IMR-90 (cell line): Measurements from ENCODE around the gene RUFY4. TPM values are rescaled to one million over a fixed set of nuclear protein-coding genes. Genes with fewer than 3 reads are reported as not detected.

ENCODE experiments used
- ATAC-seq: fragments of 200-7000 bp; cut with Tn5 transposase; 2 replicates; pipeline ENCODE4 v1.9.1; 2020; ENCODE audit warnings: low read depth, mild to moderate bottlenecking, moderate library complexity
- BruUV-seq: library from RNA; stranded (reverse); fragments of 400-500 nt; replicated peaks from 2 replicates; lab custom pipeline; 2021; lab: Mats Ljungman, UMichigan
- CTCF ChIA-PET: fragments of 300-600 bp; formaldehyde crosslinking; extraction: SDS; loops from one replicate; lab custom pipeline; 2021; ENCODE audit warnings: antibody characterized with exemption; lab: Yijun Ruan, JAX
- POLR2A ChIA-PET: fragments of 300-600 bp; sonication (Branson Sonifier 250); formaldehyde crosslinking; loops from one replicate; lab custom pipeline; 2022; ENCODE audit warnings: antibody characterized with exemption; ENCODE audit not compliant: unreplicated experiment; lab: Charles Lee
- DNase-seq: peaks from one replicate; pipeline ENCODE4 v3.0.0; 2013
- H2AFZ ChIP-seq: replicated peaks from 2 replicates; pipeline ENCODE3; 2013; ENCODE audit warnings: low read length, mild to moderate bottlenecking; ENCODE audit not compliant: poor library complexity
- H2AK5ac ChIP-seq: 2 replicates; pipeline ENCODE4 v1.6.1; 2013; ENCODE audit warnings: low read depth, low read length, inconsistent platforms
- H2AK9ac ChIP-seq: replicated peaks from 2 replicates; pipeline ENCODE3; 2013; ENCODE audit warnings: mild to moderate bottlenecking, low read depth, low read length, moderate library complexity; ENCODE audit not compliant: poor library complexity
- H2BK120ac ChIP-seq: 2 replicates; pipeline ENCODE4 v1.6.1; 2013; ENCODE audit warnings: low read depth, low read length, inconsistent platforms
- H2BK15ac ChIP-seq: 3 replicates; pipeline ENCODE4 v1.6.1; 2013; ENCODE audit warnings: low read depth, low read length, inconsistent platforms
- H2BK20ac ChIP-seq: 2 replicates; pipeline ENCODE4 v1.6.1; 2013; ENCODE audit warnings: low read depth, mild to moderate bottlenecking, inconsistent platforms, low read length, moderate library complexity
- H2BK5ac ChIP-seq: 2 replicates; pipeline ENCODE4 v1.6.1; 2013; ENCODE audit warnings: mild to moderate bottlenecking, low read depth, low read length, inconsistent platforms; ENCODE audit not compliant: poor library complexity, severe bottlenecking
- H3K14ac ChIP-seq: replicated peaks from 2 replicates; pipeline ENCODE4 v1.6.1; 2013; ENCODE audit warnings: low read depth, low read length, inconsistent platforms
- H3K18ac ChIP-seq: 2 replicates; pipeline ENCODE4 v1.6.1; 2013; ENCODE audit warnings: low read depth, low read length, control low read depth
- H3K23ac ChIP-seq: 2 replicates; pipeline ENCODE4 v1.6.1; 2013; ENCODE audit warnings: low read depth, low read length, inconsistent platforms
- H3K27ac ChIP-seq: 2 replicates; pipeline ENCODE4 v1.5.1; 2013; ENCODE audit warnings: mild to moderate bottlenecking, control low read depth, low read length; ENCODE audit not compliant: insufficient read depth
- H3K27me3 ChIP-seq: 2 replicates; pipeline ENCODE4 v1.6.1; 2013; ENCODE audit warnings: low read length; ENCODE audit not compliant: control insufficient read depth, insufficient read depth
- H3K36me3 ChIP-seq: 2 replicates; pipeline ENCODE4 v1.6.1; 2013; ENCODE audit warnings: low read length, mixed read lengths; ENCODE audit not compliant: control insufficient read depth, insufficient read depth
- H3K4ac ChIP-seq: 2 replicates; pipeline ENCODE4 v1.6.1; 2013; ENCODE audit warnings: low read depth, low read length, inconsistent platforms
- H3K4me1 ChIP-seq: 2 replicates; pipeline ENCODE4 v1.6.1; 2013; ENCODE audit warnings: low read length, mixed read lengths; ENCODE audit not compliant: control insufficient read depth, insufficient read depth
- H3K4me2 ChIP-seq: 2 replicates; pipeline ENCODE4 v1.6.1; 2013; ENCODE audit warnings: low read depth, mild to moderate bottlenecking, control low read depth, low read length, moderate library complexity
- H3K4me3 ChIP-seq: 2 replicates; pipeline ENCODE4 v1.5.1; 2013; ENCODE audit warnings: low read depth, mild to moderate bottlenecking, control low read depth, low read length, moderate library complexity; ENCODE audit not compliant: insufficient read depth
- H3K56ac ChIP-seq: 2 replicates; pipeline ENCODE4 v1.6.1; 2013; ENCODE audit warnings: low read length, inconsistent platforms; ENCODE audit not compliant: insufficient read depth; ENCODE audit errors: extremely low read depth
- H3K79me1 ChIP-seq, 2 experiments: 2 replicates each; pipeline ENCODE4 v1.6.1; 2013; ENCODE audit warnings: low read length in 2 of 2, inconsistent platforms in 1 of 2, low read depth in 1 of 2
- H3K9ac ChIP-seq: 2 replicates; pipeline ENCODE4 v1.6.1; 2013; ENCODE audit warnings: low read depth, low read length, control low read depth
- H3K9me1 ChIP-seq: 2 replicates; pipeline ENCODE4 v1.6.1; 2013; ENCODE audit warnings: low read length, inconsistent platforms; ENCODE audit not compliant: insufficient read depth
- H3K9me3 ChIP-seq: 2 replicates; pipeline ENCODE4 v1.6.1; 2013; ENCODE audit warnings: low read length; ENCODE audit not compliant: control insufficient read depth, insufficient read depth
- H4K20me1 ChIP-seq: 2 replicates; pipeline ENCODE4 v1.6.1; 2013; ENCODE audit warnings: low read length, inconsistent platforms; ENCODE audit not compliant: insufficient read depth
- H4K5ac ChIP-seq: 2 replicates; pipeline ENCODE4 v1.6.1; 2013; ENCODE audit warnings: mild to moderate bottlenecking, low read depth, low read length, control low read depth
- H4K8ac ChIP-seq, 2 experiments: 2 replicates each; pipeline ENCODE4 v1.6.1; 2013; ENCODE audit warnings: low read depth in 2 of 2, low read length in 2 of 2, control low read depth in 1 of 2, inconsistent platforms in 1 of 2
- H4K91ac ChIP-seq: 2 replicates; pipeline ENCODE4 v1.6.1; 2013; ENCODE audit warnings: low read depth, low read length, inconsistent platforms; ENCODE audit not compliant: insufficient read depth
- BHLHE40 ChIP-seq: fragments of 150-350 bp; IDR thresholded peaks from 2 replicates; pipeline ENCODE4 v1.6.1; 2016; ENCODE audit warnings: mild to moderate bottlenecking, low read depth, low read length
- CEBPB ChIP-seq: IDR thresholded peaks from 2 replicates; pipeline ENCODE4 v1.6.1; 2012; ENCODE audit warnings: low read depth, low read length, improper control_type of control experiment
- CHD1 ChIP-seq: IDR thresholded peaks from 2 replicates; pipeline ENCODE4 v1.6.1; 2012; ENCODE audit warnings: low read depth, low read length, improper control_type of control experiment
- FOS ChIP-seq: fragments of 150-350 bp; IDR thresholded peaks from 2 replicates; pipeline ENCODE4 v1.6.1; 2016; ENCODE audit warnings: low read depth, low read length
- MAFK ChIP-seq: IDR thresholded peaks from 2 replicates; pipeline ENCODE4 v1.6.1; 2012; ENCODE audit warnings: low read depth, low read length, improper control_type of control experiment
- MAZ ChIP-seq: IDR thresholded peaks from 2 replicates; pipeline ENCODE4 v1.6.1; 2012; ENCODE audit warnings: low read depth, mild to moderate bottlenecking, low read length, improper control_type of control experiment, moderate library complexity, borderline replicate concordance
- MXI1 ChIP-seq: IDR thresholded peaks from 2 replicates; pipeline ENCODE4 v1.6.1; 2012; ENCODE audit warnings: low read depth, mild to moderate bottlenecking, low read length, moderate library complexity, borderline replicate concordance
- NFE2L2 ChIP-seq: fragments of 150-350 bp; IDR thresholded peaks from 2 replicates; pipeline ENCODE4 v1.6.1; 2016; ENCODE audit warnings: low read depth, mild to moderate bottlenecking, low read length
- RAD21 ChIP-seq: IDR thresholded peaks from 2 replicates; pipeline ENCODE4 v1.6.1; 2012; ENCODE audit warnings: low read length, improper control_type of control experiment
- RCOR1 ChIP-seq: IDR thresholded peaks from 2 replicates; pipeline ENCODE4 v1.6.1; 2012; ENCODE audit warnings: mild to moderate bottlenecking, low read length, improper control_type of control experiment; ENCODE audit not compliant: insufficient replicate concordance
- RFX5 ChIP-seq: IDR thresholded peaks from 2 replicates; pipeline ENCODE4 v1.8.0; 2012; ENCODE audit warnings: low read depth, mild to moderate bottlenecking, low read length, moderate library complexity
- SMC3 ChIP-seq: fragments of 150-350 bp; IDR thresholded peaks from 2 replicates; pipeline ENCODE4 v1.6.1; 2016; ENCODE audit warnings: low read depth, mild to moderate bottlenecking, antibody characterized with exemption, low read length, moderate library complexity
- USF2 ChIP-seq: fragments of 150-350 bp; IDR thresholded peaks from 2 replicates; pipeline ENCODE4 v1.6.1; 2017; ENCODE audit warnings: mild to moderate bottlenecking, antibody characterized with exemption, low read length, low read depth
- WGBS, 2 experiments: methylation state at CpG; one replicate each; pipeline versions ENCODE4 v1.1.5 to v1.1.7; 2013; ENCODE audit warnings: missing lambda C conversion rate in 2 of 2; ENCODE audit not compliant: insufficient read length in 1 of 2; ENCODE audit errors: extremely low coverage in 2 of 2; 5-methylcytosine and 5-hydroxymethylcytosine counted together
- dilution Hi-C: fragments of 300-500 bp; cut with HindIII; formaldehyde crosslinking; loops from one replicate; pipeline ENCODE4 v1.14.3; 2018; ENCODE audit warnings: low sequenced_read_pairs; ENCODE audit not compliant: unreplicated experiment
- in situ Hi-C: fragments of 300-500 bp; cut with MboI; formaldehyde crosslinking; loops from 3 replicates; pipeline ENCODE4 v1.14.3; 2019; ENCODE audit warnings: low sequenced_read_pairs, inconsistent platforms, mixed read lengths
- intact Hi-C: fragments of 100-400 bp; cut with micrococcal nuclease; formaldehyde crosslinking; loops from 2 replicates; pipeline ENCODE4 v1.10.0; 2022
- polyA plus RNA-seq, 3 experiments: library from polyadenylated mRNA; depleted of rRNA; stranded (reverse); fragments of >200 nt; gene quantifications; 2 replicates each; pipeline ENCODE4 v1.2.3, GENCODE V29; 2012; ENCODE audit warnings: low replicate concordance in 1 of 3
- total RNA-seq: library from RNA; depleted of rRNA; stranded (reverse); fragments of >200 nt; gene quantifications from 2 replicates; pipeline ENCODE4 v1.2.3, GENCODE V29; 2012
- TF ChIP-seq, protein P1 (sequence below): conservative IDR thresholded peaks from 2 replicates; pipeline ENCODE4 v1.5.1; 2012; ENCODE audit warnings: mild to moderate bottlenecking, low read depth, low read length, improper control_type of control experiment
- TF ChIP-seq, protein P2 (sequence below): fragments of 150-350 bp; IDR thresholded peaks from 2 replicates; pipeline ENCODE4 v1.6.1; 2016; ENCODE audit warnings: low read depth, mild to moderate bottlenecking, low read length, moderate library complexity, borderline replicate concordance

RUFY4 gene
- total and polyA plus RNA-seq, 2 of the 4 experiments (the other 2 are of a cell fraction): not detected

GRCh38 chr2:218046238-218046637 lies 22.8 kb upstream of the RUFY4 start:
- Histone ChIP-seq H3K4me2 (0 out of 2 replicates have a peak overlapping the region, but pooled peaks have one; percentile 27), H2BK20ac (no peak overlapping the region), H3K79me1 (no peaks in the 10 kb centered on the region), H3K9ac (no peak overlapping the region), H3K56ac (no peak overlapping the region), H3K23ac (no peak overlapping the region), H3K27ac (no peak overlapping the region), H4K91ac (no peak overlapping the region), H3K4me1 (no peaks in the 10 kb centered on the region), H2BK15ac (no peak overlapping the region), H3K4ac (no peak overlapping the region), H4K8ac (no peak overlapping the region), H2AK9ac (no peak overlapping the region), H3K9me3 (peaks cover 20% of the 10 kb centered on the region), H4K5ac (no peak overlapping the region), H3K27me3 (peaks cover 40% of the 10 kb centered on the region), H3K18ac (no peak overlapping the region), H2AFZ (no peak overlapping the region), H3K14ac (no peak overlapping the region), H3K36me3 (no peaks in the 10 kb centered on the region), H2BK120ac (no peak overlapping the region), H3K4me3 (no peak overlapping the region), H2BK5ac (no peak overlapping the region), H3K9me1 (no peaks in the 10 kb centered on the region), H4K20me1 (no peaks in the 10 kb centered on the region), H2AK5ac (no peak overlapping the region)
- DNase-seq (no peak), ATAC-seq (no peak)
- ChIA-PET POLR2A (no interaction called here), CTCF (interaction anchor here (0.7 to 1.5 kb wide), 2 partner anchors 261 to 500 kb away, joined by 3 to 4 read pairs; no protein-coding TSS in a partner anchor)
- BruUV-seq: no TSS peak
- WGBS, 2 experiments: no CpG with 5 or more reads among the region's 4 CpGs
- in situ Hi-C loops (no loop called here), dilution Hi-C loops (no loop called here), intact Hi-C loops (no loop called here)
- TF ChIP-seq MAZ: no peak
- TF ChIP-seq MAFK: no peak
- TF ChIP-seq RAD21: no peak
- no peak for TF ChIP-seq USF2
- no peak for TF ChIP-seq SMC3
- TF ChIP-seq MXI1: no peak
- TF ChIP-seq BHLHE40: no peak
- TF ChIP-seq CHD1: no peak
- TF ChIP-seq, protein P1, sequence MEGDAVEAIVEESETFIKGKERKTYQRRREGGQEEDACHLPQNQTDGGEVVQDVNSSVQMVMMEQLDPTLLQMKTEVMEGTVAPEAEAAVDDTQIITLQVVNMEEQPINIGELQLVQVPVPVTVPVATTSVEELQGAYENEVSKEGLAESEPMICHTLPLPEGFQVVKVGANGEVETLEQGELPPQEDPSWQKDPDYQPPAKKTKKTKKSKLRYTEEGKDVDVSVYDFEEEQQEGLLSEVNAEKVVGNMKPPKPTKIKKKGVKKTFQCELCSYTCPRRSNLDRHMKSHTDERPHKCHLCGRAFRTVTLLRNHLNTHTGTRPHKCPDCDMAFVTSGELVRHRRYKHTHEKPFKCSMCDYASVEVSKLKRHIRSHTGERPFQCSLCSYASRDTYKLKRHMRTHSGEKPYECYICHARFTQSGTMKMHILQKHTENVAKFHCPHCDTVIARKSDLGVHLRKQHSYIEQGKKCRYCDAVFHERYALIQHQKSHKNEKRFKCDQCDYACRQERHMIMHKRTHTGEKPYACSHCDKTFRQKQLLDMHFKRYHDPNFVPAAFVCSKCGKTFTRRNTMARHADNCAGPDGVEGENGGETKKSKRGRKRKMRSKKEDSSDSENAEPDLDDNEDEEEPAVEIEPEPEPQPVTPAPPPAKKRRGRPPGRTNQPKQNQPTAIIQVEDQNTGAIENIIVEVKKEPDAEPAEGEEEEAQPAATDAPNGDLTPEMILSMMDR: no peak
- TF ChIP-seq CEBPB: no peak
- no peak for TF ChIP-seq FOS
- no peak for TF ChIP-seq NFE2L2
- TF ChIP-seq, protein P2, sequence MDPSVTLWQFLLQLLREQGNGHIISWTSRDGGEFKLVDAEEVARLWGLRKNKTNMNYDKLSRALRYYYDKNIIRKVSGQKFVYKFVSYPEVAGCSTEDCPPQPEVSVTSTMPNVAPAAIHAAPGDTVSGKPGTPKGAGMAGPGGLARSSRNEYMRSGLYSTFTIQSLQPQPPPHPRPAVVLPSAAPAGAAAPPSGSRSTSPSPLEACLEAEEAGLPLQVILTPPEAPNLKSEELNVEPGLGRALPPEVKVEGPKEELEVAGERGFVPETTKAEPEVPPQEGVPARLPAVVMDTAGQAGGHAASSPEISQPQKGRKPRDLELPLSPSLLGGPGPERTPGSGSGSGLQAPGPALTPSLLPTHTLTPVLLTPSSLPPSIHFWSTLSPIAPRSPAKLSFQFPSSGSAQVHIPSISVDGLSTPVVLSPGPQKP: no peak
- no peak for TF ChIP-seq RCOR1
- TF ChIP-seq RFX5: no peak
